Endothelial cell of umbilical vein (primary cell): ENCODE results near the gene PROCA1. TPM values are rescaled to one million over a fixed set of nuclear protein-coding genes. Genes with fewer than 3 reads are reported as not detected.

Experiments used
- BruUV-seq: library from RNA; stranded (reverse); fragments of 400-500 nt; replicated peaks from 2 replicates; lab custom pipeline; 2021; lab: Mats Ljungman, UMichigan
- CTCF ChIA-PET: fragments of 300-600, 350-600 bp; sonication (Branson Sonifier 250); formaldehyde crosslinking; loops from one replicate; lab custom pipeline; 2021; ENCODE audit warnings: antibody characterized with exemption, inconsistent platforms; lab: Charles Lee
- POLR2A ChIA-PET: fragments of 300-600, 350-600 bp; sonication (Branson Sonifier 250); formaldehyde crosslinking; loops from one replicate; lab custom pipeline; 2021; ENCODE audit warnings: antibody characterized with exemption, inconsistent platforms; lab: Charles Lee
- DNase-seq: peaks from one replicate; pipeline ENCODE4 v3.0.0-alpha.2; 2011; ENCODE audit warnings: low read depth, low spot score
- FAIRE-seq: peaks from 2 replicates; lab custom pipeline; 2011; peaks lifted over from hg19 to GRCh38; lab: Jason Lieb, UNC
- H2AFZ ChIP-seq: 2 replicates; pipeline ENCODE4 v1.6.0; 2012; ENCODE audit warnings: low read depth, low read length, control low read depth, inconsistent platforms
- H3K27ac ChIP-seq: 2 replicates; pipeline ENCODE4 v1.5.1; 2011; ENCODE audit warnings: low read depth, mild to moderate bottlenecking, control low read depth, low read length, moderate library complexity; ENCODE audit not compliant: insufficient read depth
- H3K27me3 ChIP-seq, 2 experiments: 2 replicates each; pipeline versions ENCODE4 v1.6.0 to v1.6.1; 2011; ENCODE audit warnings: low read length in 2 of 2, mixed read lengths in 1 of 2; ENCODE audit not compliant: control insufficient read depth in 2 of 2, insufficient read depth in 2 of 2
- H3K36me3 ChIP-seq, 2 experiments: 2 replicates in 1 of 2; 3 replicates in 1 of 2; pipeline ENCODE4 v1.5.1; 2011; ENCODE audit warnings: low read length in 2 of 2, mild to moderate bottlenecking in 1 of 2, moderate library complexity in 1 of 2; ENCODE audit not compliant: control insufficient read depth in 2 of 2, insufficient read depth in 2 of 2; ENCODE audit errors: extremely low read depth in 1 of 2
- H3K4me1 ChIP-seq: 3 replicates; pipeline ENCODE4 v1.5.1; 2011; ENCODE audit warnings: mild to moderate bottlenecking, low read length; ENCODE audit not compliant: control insufficient read depth, insufficient read depth; ENCODE audit errors: extremely low read depth
- H3K4me2 ChIP-seq: 2 replicates; pipeline ENCODE4 v1.6.1; 2011; ENCODE audit warnings: low read length, control low read depth, mixed read lengths; ENCODE audit not compliant: insufficient read depth
- H3K4me3 ChIP-seq, 3 experiments: fragments of 200-600 bp in 1 of 3; sonication (generic), shearing (Covaris generic) in 1 of 3; replicated peaks in 1 of 3; 2 replicates each; pipeline ENCODE4 v1.5.1; 2011 to 2016; ENCODE audit warnings: control low read depth in 3 of 3, low read length in 3 of 3, mild to moderate bottlenecking in 2 of 3, inconsistent platforms in 1 of 3, low read depth in 1 of 3, moderate library complexity in 1 of 3; ENCODE audit not compliant: insufficient read depth in 1 of 3
- H3K79me2 ChIP-seq: 2 replicates; pipeline ENCODE4 v1.6.0; 2012; ENCODE audit warnings: low read length, inconsistent platforms; ENCODE audit not compliant: control insufficient read depth, insufficient read depth
- H3K9ac ChIP-seq: replicated peaks from 2 replicates; pipeline ENCODE3; 2011; ENCODE audit warnings: low read length, control low read depth; ENCODE audit not compliant: insufficient read depth; ENCODE audit errors: extremely low read depth
- H3K9me1 ChIP-seq: replicated peaks from 3 replicates; pipeline ENCODE4 v1.6.0; 2011; ENCODE audit warnings: mild to moderate bottlenecking, low read length; ENCODE audit not compliant: control insufficient read depth, insufficient read depth; ENCODE audit errors: extremely low read depth
- H3K9me3 ChIP-seq: replicated peaks from 2 replicates; pipeline ENCODE4 v1.5.1; 2012; ENCODE audit warnings: low read length, inconsistent platforms; ENCODE audit not compliant: control insufficient read depth, insufficient read depth
- H4K20me1 ChIP-seq: replicated peaks from 2 replicates; pipeline ENCODE3; 2011; ENCODE audit warnings: mild to moderate bottlenecking, low read length; ENCODE audit not compliant: control insufficient read depth, insufficient read depth; ENCODE audit errors: extremely low read depth
- EZH2 ChIP-seq: IDR thresholded peaks from 2 replicates; pipeline ENCODE4 v1.6.1; 2012; ENCODE audit warnings: borderline replicate concordance, low read depth, mild to moderate bottlenecking, moderate library complexity, low read length, inconsistent platforms; ENCODE audit not compliant: severe bottlenecking
- FOS ChIP-seq: IDR thresholded peaks from 2 replicates; pipeline ENCODE4 v1.6.1; 2011; ENCODE audit warnings: mild to moderate bottlenecking, low read length, moderate library complexity, borderline replicate concordance; ENCODE audit not compliant: insufficient read depth
- GATA2 ChIP-seq: IDR thresholded peaks from 2 replicates; pipeline ENCODE4 v1.7.0; 2011; ENCODE audit warnings: low read depth, mild to moderate bottlenecking, moderate library complexity, mixed read lengths, low read length; ENCODE audit not compliant: insufficient read length, insufficient read depth
- JUN ChIP-seq: IDR thresholded peaks from 2 replicates; pipeline ENCODE4 v1.6.1; 2011; ENCODE audit warnings: borderline replicate concordance, low read depth; ENCODE audit not compliant: insufficient read length, insufficient read depth
- MYC ChIP-seq: IDR thresholded peaks from one replicate; pipeline ENCODE4 v1.6.1; 2011; ENCODE audit warnings: mild to moderate bottlenecking, low read depth, low read length
- POLR2A ChIP-seq: IDR thresholded peaks from 2 replicates; pipeline ENCODE4 v1.6.1; 2012; ENCODE audit warnings: low read depth, mild to moderate bottlenecking, control low read depth, low read length
- POLR2AphosphoS5 ChIP-seq: IDR thresholded peaks from 2 replicates; pipeline ENCODE4 v1.6.1; 2012; ENCODE audit warnings: low read depth, mild to moderate bottlenecking, control low read depth, low read length, moderate library complexity; ENCODE audit not compliant: insufficient read depth
- dilution Hi-C: fragments of 300-500 bp; cut with MboI; formaldehyde crosslinking; loops from one replicate; pipeline ENCODE4 v1.15.0; 2019; ENCODE audit warnings: low sequenced_read_pairs; ENCODE audit not compliant: extremely low pct_ligation_motif_present
- intact Hi-C: fragments of 100-400 bp; cut with micrococcal nuclease; formaldehyde crosslinking; loops from one replicate; pipeline ENCODE4 v1.10.0; 2022
- polyA plus RNA-seq, 4 experiments: library from polyadenylated mRNA; depleted of rRNA in 3 of 4; stranded (reverse) in 3 of 4; unstranded in 1 of 4; fragments of >200 nt; gene quantifications; 2 replicates each; pipeline versions ENCODE4 v1.2.1 to v1.2.3, GENCODE V29; 2011 to 2012; ENCODE audit warnings: missing spikeins in 1 of 4
- total RNA-seq: library from RNA; stranded (reverse); gene quantifications from 2 replicates; pipeline ENCODE4 v1.2.3, GENCODE V29; 2021
- TF ChIP-seq, protein P1 (sequence below): IDR thresholded peaks from 2 replicates; pipeline ENCODE4 v1.6.1; 2011; ENCODE audit not compliant: insufficient read depth, insufficient read length
- TF ChIP-seq, protein P2 (sequence below), 2 donors: IDR thresholded peaks; 1 replicate in 1 of 2; 2 replicates in 1 of 2; pipeline ENCODE4 v1.5.1; 2011; ENCODE audit warnings: low read length in 2 of 2, mild to moderate bottlenecking in 2 of 2, moderate library complexity in 2 of 2, control low read depth in 1 of 2, inconsistent platforms in 1 of 2, low read depth in 1 of 2; ENCODE audit not compliant: insufficient read depth in 1 of 2; ENCODE audit errors: extremely low read depth in 1 of 2

The PROCA1 gene
- total and polyA plus RNA-seq, 2 donors (not counting 3 experiments of a cell fraction or from before 2014, with no cell fraction given) = 2.0 to 2.1 TPM

DNA sequence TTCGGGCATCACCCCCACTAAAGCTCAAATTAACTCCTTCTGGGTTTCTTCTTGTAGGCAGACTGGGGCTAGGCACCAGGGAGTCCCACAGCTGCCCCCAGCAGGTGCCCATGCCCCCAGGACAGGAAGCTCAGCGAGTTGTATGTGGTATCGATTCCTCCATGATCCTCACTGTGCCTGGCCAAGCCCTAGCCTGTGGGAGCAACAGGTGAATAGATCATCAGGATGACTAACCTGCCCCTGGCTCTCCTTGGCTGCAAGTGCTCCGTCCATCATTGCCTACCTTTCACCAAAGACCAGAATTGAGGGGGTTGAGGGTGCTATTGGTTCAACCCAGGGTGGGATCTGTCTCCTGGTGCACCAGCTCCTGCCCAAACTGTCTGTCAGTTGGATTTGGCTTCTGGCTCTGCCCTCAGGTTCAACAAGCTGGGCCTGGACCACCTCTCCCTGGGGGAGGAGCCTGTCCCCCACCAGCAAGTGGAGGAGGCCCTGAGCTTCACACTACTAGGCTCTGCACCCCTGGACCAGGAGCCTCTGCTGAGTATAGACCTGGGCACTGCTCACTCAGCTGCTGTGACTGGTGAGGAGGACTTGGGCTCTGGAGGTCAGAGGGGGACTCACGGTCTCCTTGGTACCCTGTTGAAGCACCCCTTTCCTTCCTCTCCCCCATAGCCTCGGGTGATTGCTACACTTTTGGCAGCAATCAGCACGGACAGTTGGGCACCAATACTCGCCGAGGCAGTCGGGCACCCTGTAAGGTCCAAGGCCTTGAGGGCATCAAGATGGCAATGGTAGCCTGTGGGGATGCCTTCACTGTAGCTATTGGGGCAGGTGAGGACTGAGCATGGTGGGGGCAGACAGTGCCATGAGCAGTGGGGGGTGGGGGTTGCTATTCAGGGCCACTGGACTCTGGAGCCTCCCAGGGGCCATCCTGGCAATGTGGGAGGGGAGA lies 29.0 kb upstream of the PROCA1 start:
- Histone ChIP-seq H3K4me2 (no peak overlapping the region), H3K79me2 (peaks cover 17% of the 10 kb centered on the region), H3K27ac (no peak overlapping the region), H3K9ac (no peak overlapping the region), H3K4me3 (no peak overlapping the region), H3K27me3 (no peaks in the 10 kb centered on the region), H3K9me1 (no peaks in the 10 kb centered on the region), H3K4me1 (peaks cover 8% of the 10 kb centered on the region), H3K36me3 (no peaks in the 10 kb centered on the region), H4K20me1 (no peaks in the 10 kb centered on the region), H2AFZ (no peak overlapping the region), H3K9me3 (no peaks in the 10 kb centered on the region)
- no TSS peak for BruUV-seq
- intact Hi-C loops (no loop called here), dilution Hi-C loops (no loop called here)
- POLR2A ChIA-PET = no interaction called here
- CTCF ChIA-PET = interaction anchor here (16.6 kb wide), 1 partner anchor 11 kb away, joined by 602 read pairs; the partner anchor contains the start of genes NEK8 and TLCD1
- TF ChIP-seq FOS = no peak
- TF ChIP-seq JUN = no peak
- no peak for TF ChIP-seq GATA2
- TF ChIP-seq POLR2AphosphoS5 = no peak
- TF ChIP-seq, protein P1, sequence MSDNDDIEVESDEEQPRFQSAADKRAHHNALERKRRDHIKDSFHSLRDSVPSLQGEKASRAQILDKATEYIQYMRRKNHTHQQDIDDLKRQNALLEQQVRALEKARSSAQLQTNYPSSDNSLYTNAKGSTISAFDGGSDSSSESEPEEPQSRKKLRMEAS = no peak
- no peak for TF ChIP-seq EZH2
- TF ChIP-seq, protein P2, sequence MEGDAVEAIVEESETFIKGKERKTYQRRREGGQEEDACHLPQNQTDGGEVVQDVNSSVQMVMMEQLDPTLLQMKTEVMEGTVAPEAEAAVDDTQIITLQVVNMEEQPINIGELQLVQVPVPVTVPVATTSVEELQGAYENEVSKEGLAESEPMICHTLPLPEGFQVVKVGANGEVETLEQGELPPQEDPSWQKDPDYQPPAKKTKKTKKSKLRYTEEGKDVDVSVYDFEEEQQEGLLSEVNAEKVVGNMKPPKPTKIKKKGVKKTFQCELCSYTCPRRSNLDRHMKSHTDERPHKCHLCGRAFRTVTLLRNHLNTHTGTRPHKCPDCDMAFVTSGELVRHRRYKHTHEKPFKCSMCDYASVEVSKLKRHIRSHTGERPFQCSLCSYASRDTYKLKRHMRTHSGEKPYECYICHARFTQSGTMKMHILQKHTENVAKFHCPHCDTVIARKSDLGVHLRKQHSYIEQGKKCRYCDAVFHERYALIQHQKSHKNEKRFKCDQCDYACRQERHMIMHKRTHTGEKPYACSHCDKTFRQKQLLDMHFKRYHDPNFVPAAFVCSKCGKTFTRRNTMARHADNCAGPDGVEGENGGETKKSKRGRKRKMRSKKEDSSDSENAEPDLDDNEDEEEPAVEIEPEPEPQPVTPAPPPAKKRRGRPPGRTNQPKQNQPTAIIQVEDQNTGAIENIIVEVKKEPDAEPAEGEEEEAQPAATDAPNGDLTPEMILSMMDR (IDR thresholded peaks at IDR 0.05; ENCODE audit: extremely low read depth in 1 of 2, insufficient read depth in 1 of 2, low read depth in 1 of 2, low read length in 2 of 2) = no peak
- no peak for TF ChIP-seq POLR2A
- TF ChIP-seq MYC = no peak
- DNase-seq (no peak), FAIRE-seq (no peak)
